Cardiac muscle cell (in vitro differentiated cells and primary cell): Measurements from ENCODE around the gene MERTK. TPM values are rescaled to one million over a fixed set of nuclear protein-coding genes. Genes with fewer than 3 reads are reported as not detected.
A peak's percentile ranks its signal among the peaks of the same experiment; 100 is the strongest.

Source experiments
- DNase-seq, 2 donors: peaks; one replicate each; pipeline versions ENCODE4 v3.0.0 to v3.0.0-alpha.2; 2010 to 2017; ENCODE audit warnings: low read depth in 1 of 2, low spot score in 1 of 2
- H3K27ac ChIP-seq: fragments of 200-600 bp; sonication (generic); 2 replicates; pipeline ENCODE4 v1.5.1; 2016
- H3K27me3 ChIP-seq: fragments of 200-600 bp; sonication (generic); 2 replicates; pipeline ENCODE4 v1.6.0; 2016; ENCODE audit warnings: control low read depth
- H3K36me3 ChIP-seq: fragments of 200-600 bp; sonication (generic); 2 replicates; pipeline ENCODE4 v1.5.1; 2016; ENCODE audit warnings: control low read depth
- H3K4me1 ChIP-seq: fragments of 200-600 bp; sonication (generic); 2 replicates; pipeline ENCODE4 v1.8.1; 2017; ENCODE audit warnings: low read depth, mild to moderate bottlenecking, mixed run types
- H3K4me3 ChIP-seq: fragments of 200-600 bp; sonication (generic); 2 replicates; pipeline ENCODE4 v1.5.1; 2016; ENCODE audit warnings: mild to moderate bottlenecking
- H3K9me3 ChIP-seq: fragments of 200-600 bp; sonication (generic); 2 replicates; pipeline ENCODE4 v1.5.1; 2017; ENCODE audit warnings: low read depth, mild to moderate bottlenecking, control low read depth
- CTCF ChIP-seq: IDR thresholded peaks from 2 replicates; pipeline ENCODE4 v1.5.1; 2012; ENCODE audit warnings: low read depth, mild to moderate bottlenecking, low read length
- polyA plus RNA-seq: library from polyadenylated mRNA; unstranded; fragments of >200 nt; fragmentation: Nextera tagmentation; extraction: Ambion mirVana; gene quantifications from 2 replicates; pipeline ENCODE4 v1.2.1, GENCODE V29; 2016
- total RNA-seq: library from RNA; depleted of rRNA; stranded (reverse); fragments of >200 nt; gene quantifications from 2 replicates; pipeline ENCODE4 v1.2.3, GENCODE V29; 2016

MERTK gene
- total and polyA plus RNA-seq, 2 experiments from 2014 or later, result 4.5 to 8.7 TPM

- Histone ChIP-seq H3K27me3 (no peaks in the 10 kb centered on the region), H3K4me3 (no peak overlapping the region), H3K4me1 (peaks cover 7% of the 10 kb centered on the region), H3K27ac (no peak overlapping the region), H3K9me3 (no peaks in the 10 kb centered on the region), H3K36me3 (no peaks in the 10 kb centered on the region)
- TF ChIP-seq CTCF, result no peak
- no peak for DNase-seq
Measured at GRCh38 chr2:111917106-111917505, 18.7 kb downstream of the MERTK start.

GRCh38 chr2:111918383-111918806 lies 20.0 kb downstream of the MERTK start:
- H3K4me3 ChIP-seq, result no peak overlapping the region
- no peaks in the 10 kb centered on the region for H3K9me3 ChIP-seq
- no peaks in the 10 kb centered on the region for H3K27me3 ChIP-seq
- H3K36me3 ChIP-seq, result no peaks in the 10 kb centered on the region
- DNase-seq, result peak in 1 of 2 donors; percentile 82
- H3K27ac ChIP-seq, result no peak overlapping the region
- H3K4me1 ChIP-seq, result peaks cover 7% of the 10 kb centered on the region
- TF ChIP-seq CTCF, result no peak

- Histone ChIP-seq H3K9me3 (no peaks in the 10 kb centered on the region), H3K4me1 (peaks cover 7% of the 10 kb centered on the region), H3K36me3 (no peaks in the 10 kb centered on the region), H3K27me3 (no peaks in the 10 kb centered on the region), H3K4me3 (no peak overlapping the region), H3K27ac (no peak overlapping the region)
- TF ChIP-seq CTCF, result peak; percentile 36
- DNase-seq, result no peak
Measured at GRCh38 chr2:111919365-111919764, 21.0 kb downstream of the MERTK start.

GRCh38 chr2:111919794-111920608 lies 21.6 kb downstream of the MERTK start:
- DNase-seq, result no peak
- Histone ChIP-seq H3K4me1 (peaks cover 7% of the 10 kb centered on the region), H3K27me3 (no peaks in the 10 kb centered on the region), H3K4me3 (no peak overlapping the region), H3K27ac (no peak overlapping the region), H3K9me3 (no peaks in the 10 kb centered on the region), H3K36me3 (no peaks in the 10 kb centered on the region)
- no peak for TF ChIP-seq CTCF

- Histone ChIP-seq H3K4me3 (no peak overlapping the region), H3K4me1 (peaks cover 7% of the 10 kb centered on the region), H3K9me3 (no peaks in the 10 kb centered on the region), H3K36me3 (no peaks in the 10 kb centered on the region), H3K27ac (no peak overlapping the region), H3K27me3 (no peaks in the 10 kb centered on the region)
- no peak for TF ChIP-seq CTCF
- peak in 1 of 2 donors; percentile 39 for DNase-seq
Measured at GRCh38 chr2:111923276-111923804, 24.9 kb downstream of the MERTK start.
